HepG2 (cell line): ENCODE data around the gene DZANK1. TPM values are rescaled to one million over a fixed set of nuclear protein-coding genes. Genes with fewer than 3 reads are reported as not detected.

ENCODE experiments used
- AKNA ChIP-seq: sonication (generic); formaldehyde crosslinking; IDR thresholded peaks from 2 replicates; pipeline ENCODE4 v1.4.0; 2020; ENCODE audit warnings: missing genetic modification reagents, borderline replicate concordance
- CHCHD3 ChIP-seq: sonication (generic); formaldehyde crosslinking; IDR thresholded peaks from 2 replicates; pipeline ENCODE4 v1.8.0; 2022; ENCODE audit warnings: mild to moderate bottlenecking, missing genetic modification reagents, moderate library complexity
- RBFOX2 ChIP-seq: fragments of 200-400 bp; formaldehyde crosslinking; IDR thresholded peaks from 2 replicates; pipeline ENCODE4 v1.6.1; 2017; ENCODE audit warnings: low read depth, mild to moderate bottlenecking, low read length
- SOX13 ChIP-seq, 3 experiments: fragments of 450-650 bp in 1 of 3; sonication (generic) in 1 of 3; formaldehyde crosslinking in 1 of 3; IDR thresholded peaks in 2 of 3; conservative IDR thresholded peaks in 1 of 3; 2 replicates each; pipeline versions ENCODE4 v1.5.0 to v1.6.1; 2016 to 2020; ENCODE audit warnings: antibody characterized with exemption in 1 of 3, mild to moderate bottlenecking in 1 of 3, missing compliant biosample characterization in 1 of 3, missing genetic modification reagents in 1 of 3, moderate library complexity in 1 of 3
- ZEB1 ChIP-seq: IDR thresholded peaks from 2 replicates; pipeline ENCODE4 v1.6.1; 2012; ENCODE audit warnings: mild to moderate bottlenecking, low read depth, inconsistent platforms; ENCODE audit not compliant: insufficient replicate concordance
- ZNF337 ChIP-seq: sonication (generic); formaldehyde crosslinking; IDR thresholded peaks from 2 replicates; pipeline ENCODE4 v1.5.1; 2020; ENCODE audit warnings: missing genetic modification reagents, low read depth, mild to moderate bottlenecking, borderline replicate concordance
- ZNF34 ChIP-seq: sonication (generic); formaldehyde crosslinking; IDR thresholded peaks from 2 replicates; pipeline ENCODE4 v1.4.0; 2020; ENCODE audit warnings: mild to moderate bottlenecking, missing genetic modification reagents, borderline replicate concordance
- ZNF503 ChIP-seq: sonication (generic); formaldehyde crosslinking; IDR thresholded peaks from 2 replicates; pipeline ENCODE4 v1.4.0; 2020; ENCODE audit warnings: missing genetic modification reagents
- ZNF558 ChIP-seq: sonication (generic); formaldehyde crosslinking; IDR thresholded peaks from 2 replicates; pipeline ENCODE4 v1.9.0; 2022; ENCODE audit warnings: mild to moderate bottlenecking, missing genetic modification reagents, borderline replicate concordance
- ZNF607 ChIP-seq: sonication (generic); formaldehyde crosslinking; IDR thresholded peaks from 2 replicates; pipeline ENCODE4 v1.5.1; 2020; ENCODE audit warnings: missing genetic modification reagents, mild to moderate bottlenecking, borderline replicate concordance
- ZNF780A ChIP-seq: sonication (generic); formaldehyde crosslinking; IDR thresholded peaks from 2 replicates; pipeline ENCODE4 v1.8.0; 2022; ENCODE audit warnings: mild to moderate bottlenecking, missing genetic modification reagents, moderate library complexity
- polyA plus RNA-seq, 8 experiments: library from polyadenylated mRNA; depleted of rRNA in 3 of 8; stranded (reverse) in 7 of 8; unstranded in 1 of 8; fragments of >200 nt; fragmentation: Illumina TruSeq in 4 of 8; extraction: Trizol in 4 of 8; gene quantifications; 2 replicates each; pipeline versions ENCODE4 v1.2.1 to v1.2.3, GENCODE V29; 2011 to 2016; ENCODE audit warnings: low read depth in 4 of 8, missing spikeins in 1 of 8, mixed read lengths in 1 of 8; ENCODE audit not compliant: insufficient read depth in 1 of 8
- total RNA-seq, 5 experiments: library from RNA; depleted of rRNA; stranded (reverse); fragments of >200 nt; fragmentation: Illumina TruSeq; extraction: Trizol; gene quantifications; 2 replicates each; pipeline ENCODE4 v1.2.3, GENCODE V29; 2016; ENCODE audit warnings: low read depth in 1 of 5
- TF ChIP-seq, protein P1 (sequence below): sonication (generic); formaldehyde crosslinking; IDR thresholded peaks from 2 replicates; pipeline ENCODE4 v1.4.0; 2020; ENCODE audit warnings: missing genetic modification reagents, borderline replicate concordance
- TF ChIP-seq, protein P2 (sequence below): sonication (generic); formaldehyde crosslinking; IDR thresholded peaks from 2 replicates; pipeline ENCODE4 v1.9.0; 2021; ENCODE audit warnings: missing genetic modification reagents, mild to moderate bottlenecking, borderline replicate concordance
- TF ChIP-seq, protein P3 (sequence below): sonication (generic); formaldehyde crosslinking; IDR thresholded peaks from 2 replicates; pipeline ENCODE4 v1.4.0; 2020; ENCODE audit warnings: mild to moderate bottlenecking, missing genetic modification reagents

The DZANK1 gene
- total and polyA plus RNA-seq, 2 of the 13 experiments (the other 11 are each of a cell fraction or from before 2014, with no cell fraction given): 1.6 to 3.2 TPM

DNA sequence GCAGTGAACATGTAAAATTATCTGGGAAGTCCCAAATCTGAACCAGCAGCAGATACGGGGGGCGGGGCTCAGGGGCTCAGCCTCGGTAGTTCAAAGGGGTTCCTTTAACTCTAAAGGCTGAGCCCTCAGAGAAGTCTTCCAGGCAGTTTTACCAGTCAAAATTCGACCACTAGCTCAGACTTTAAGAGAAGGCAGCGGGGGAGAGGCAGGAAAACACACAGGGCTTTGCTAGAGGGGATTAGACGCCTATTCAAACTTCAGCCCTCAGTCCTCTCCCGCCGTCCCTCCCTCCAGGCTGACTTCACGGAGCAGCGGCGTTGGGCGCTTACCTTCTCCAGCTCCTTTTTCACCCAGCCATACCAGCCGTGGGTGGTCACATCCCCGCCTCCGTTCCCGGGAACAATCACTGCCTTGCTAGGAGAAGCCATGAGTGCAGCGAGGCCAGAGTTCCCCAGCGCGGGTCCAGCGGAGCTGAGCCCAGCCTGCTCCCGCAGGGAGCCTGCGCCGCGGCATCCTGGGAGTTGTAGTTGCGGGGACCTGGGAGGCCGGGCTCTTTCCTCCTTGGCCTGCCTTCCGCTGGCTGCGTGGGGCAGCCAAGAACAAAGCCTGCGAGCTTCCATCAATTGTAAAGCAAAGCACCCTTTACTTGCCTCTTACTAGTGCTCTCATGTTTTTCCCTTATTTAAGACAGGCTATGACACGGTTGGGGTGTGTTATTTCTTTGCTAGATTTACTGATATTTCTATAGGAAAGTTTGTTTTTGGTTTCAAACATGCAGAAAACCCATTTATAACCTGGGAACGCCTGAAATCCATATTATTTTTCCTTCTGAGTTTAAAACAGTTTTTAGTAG lies 30.1 kb upstream of the DZANK1 start, which contains the start of gene RBBP9 (continued):
- TF ChIP-seq ZNF34 (CRISPR knock-in tag) (no peak), ZEB1 (no peak), AKNA (CRISPR knock-in tag) (0 out of 2 replicates have a peak, but pooled peaks have one; percentile 44), ZNF503 (peak; percentile 75), ZNF337 (CRISPR knock-in tag) (peak; percentile 46; the same call in 1 of the 2 replicates), ZNF558 (no peak), ZNF607 (CRISPR knock-in tag) (peak; percentile 97), RBFOX2 (peak; percentile 94), SOX13 (IDR thresholded peaks at IDR 0.05) (no peak), SOX13 (CRISPR knock-in tag; conservative IDR thresholded peaks at IDR 0.05 in 1 of 2, IDR thresholded peaks at IDR 0.05 in 1 of 2) (peak in 1 of 2 experiments; percentile 72; a peak in 2 of 4 replicates), CHCHD3 (CRISPR knock-in tag) (no peak), ZNF780A (no peak)
- TF ChIP-seq, protein P1, sequence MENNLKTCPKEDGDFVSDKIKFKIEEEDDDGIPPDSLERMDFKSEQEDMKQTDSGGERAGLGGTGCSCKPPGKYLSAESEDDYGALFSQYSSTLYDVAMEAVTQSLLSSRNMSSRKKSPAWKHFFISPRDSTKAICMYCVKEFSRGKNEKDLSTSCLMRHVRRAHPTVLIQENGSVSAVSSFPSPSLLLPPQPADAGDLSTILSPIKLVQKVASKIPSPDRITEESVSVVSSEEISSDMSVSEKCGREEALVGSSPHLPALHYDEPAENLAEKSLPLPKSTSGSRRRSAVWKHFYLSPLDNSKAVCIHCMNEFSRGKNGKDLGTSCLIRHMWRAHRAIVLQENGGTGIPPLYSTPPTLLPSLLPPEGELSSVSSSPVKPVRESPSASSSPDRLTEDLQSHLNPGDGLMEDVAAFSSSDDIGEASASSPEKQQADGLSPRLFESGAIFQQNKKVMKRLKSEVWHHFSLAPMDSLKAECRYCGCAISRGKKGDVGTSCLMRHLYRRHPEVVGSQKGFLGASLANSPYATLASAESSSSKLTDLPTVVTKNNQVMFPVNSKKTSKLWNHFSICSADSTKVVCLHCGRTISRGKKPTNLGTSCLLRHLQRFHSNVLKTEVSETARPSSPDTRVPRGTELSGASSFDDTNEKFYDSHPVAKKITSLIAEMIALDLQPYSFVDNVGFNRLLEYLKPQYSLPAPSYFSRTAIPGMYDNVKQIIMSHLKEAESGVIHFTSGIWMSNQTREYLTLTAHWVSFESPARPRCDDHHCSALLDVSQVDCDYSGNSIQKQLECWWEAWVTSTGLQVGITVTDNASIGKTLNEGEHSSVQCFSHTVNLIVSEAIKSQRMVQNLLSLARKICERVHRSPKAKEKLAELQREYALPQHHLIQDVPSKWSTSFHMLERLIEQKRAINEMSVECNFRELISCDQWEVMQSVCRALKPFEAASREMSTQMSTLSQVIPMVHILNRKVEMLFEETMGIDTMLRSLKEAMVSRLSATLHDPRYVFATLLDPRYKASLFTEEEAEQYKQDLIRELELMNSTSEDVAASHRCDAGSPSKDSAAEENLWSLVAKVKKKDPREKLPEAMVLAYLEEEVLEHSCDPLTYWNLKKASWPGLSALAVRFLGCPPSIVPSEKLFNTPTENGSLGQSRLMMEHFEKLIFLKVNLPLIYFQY (CRISPR knock-in tag): peak; percentile 92
- TF ChIP-seq, protein P2, sequence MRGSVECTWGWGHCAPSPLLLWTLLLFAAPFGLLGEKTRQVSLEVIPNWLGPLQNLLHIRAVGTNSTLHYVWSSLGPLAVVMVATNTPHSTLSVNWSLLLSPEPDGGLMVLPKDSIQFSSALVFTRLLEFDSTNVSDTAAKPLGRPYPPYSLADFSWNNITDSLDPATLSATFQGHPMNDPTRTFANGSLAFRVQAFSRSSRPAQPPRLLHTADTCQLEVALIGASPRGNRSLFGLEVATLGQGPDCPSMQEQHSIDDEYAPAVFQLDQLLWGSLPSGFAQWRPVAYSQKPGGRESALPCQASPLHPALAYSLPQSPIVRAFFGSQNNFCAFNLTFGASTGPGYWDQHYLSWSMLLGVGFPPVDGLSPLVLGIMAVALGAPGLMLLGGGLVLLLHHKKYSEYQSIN (CRISPR knock-in tag): no peak
- TF ChIP-seq, protein P3, sequence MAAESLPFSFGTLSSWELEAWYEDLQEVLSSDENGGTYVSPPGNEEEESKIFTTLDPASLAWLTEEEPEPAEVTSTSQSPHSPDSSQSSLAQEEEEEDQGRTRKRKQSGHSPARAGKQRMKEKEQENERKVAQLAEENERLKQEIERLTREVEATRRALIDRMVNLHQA (CRISPR knock-in tag): no peak; the same call in 1 of the 2 replicates
